HUES64 (cell line): Measurements from ENCODE around the gene KCNQ1.

ENCODE experiments used
- H3K27ac ChIP-seq: 2 replicates; pipeline ENCODE4 v1.7.0; 2013; ENCODE audit warnings: low read depth, low read length, inconsistent platforms
- H3K27me3 ChIP-seq: 2 replicates; pipeline ENCODE4 v1.6.1; 2013; ENCODE audit warnings: mild to moderate bottlenecking, low read length; ENCODE audit not compliant: insufficient read depth
- H3K36me3 ChIP-seq: 2 replicates; pipeline ENCODE4 v1.6.1; 2013; ENCODE audit warnings: mild to moderate bottlenecking, low read length; ENCODE audit not compliant: insufficient read depth
- H3K4me1 ChIP-seq: 2 replicates; pipeline ENCODE4 v1.6.1; 2013; ENCODE audit warnings: mild to moderate bottlenecking, low read length, moderate library complexity; ENCODE audit not compliant: insufficient read depth
- H3K4me3 ChIP-seq: 2 replicates; pipeline ENCODE4 v1.5.1; 2013; ENCODE audit warnings: mild to moderate bottlenecking, low read length, moderate library complexity
- H3K9ac ChIP-seq: 2 replicates; pipeline ENCODE4 v1.6.1; 2013; ENCODE audit warnings: mild to moderate bottlenecking, low read depth, low read length
- H3K9me3 ChIP-seq: 2 replicates; pipeline ENCODE4 v1.6.1; 2013; ENCODE audit warnings: low read depth, low read length; ENCODE audit not compliant: insufficient read depth
- WGBS: fragments of 150-250, 120-280 bp; methylation state at CpG from one replicate; pipeline ENCODE4 v1.1.7; 2013; ENCODE audit warnings: missing lambda C conversion rate; 5-methylcytosine and 5-hydroxymethylcytosine counted together

The KCNQ1 gene

GRCh38 chr11:2679011-2679676 lies 234.3 kb downstream of the KCNQ1 start:
- peaks cover 18% of the 10 kb centered on the region for H3K4me1 ChIP-seq
- no peaks in the 10 kb centered on the region for H3K9me3 ChIP-seq
- H3K27ac ChIP-seq, result no peak overlapping the region
- no peak overlapping the region for H3K9ac ChIP-seq
- H3K4me3 ChIP-seq, result no peak overlapping the region
- no peaks in the 10 kb centered on the region for H3K27me3 ChIP-seq
- 79% methylated on average over 2 of the region's 2 CpGs for WGBS
- no peaks in the 10 kb centered on the region for H3K36me3 ChIP-seq

- WGBS, result 88% methylated on average over 5 of the region's 5 CpGs
These were observed 236.8 kb downstream of the KCNQ1 start for GRCh38 chr11:2681408-2682145.

GRCh38 chr11:2683806-2684205 lies 239.0 kb downstream of the KCNQ1 start:
- Histone ChIP-seq H3K36me3 (no peaks in the 10 kb centered on the region), H3K4me3 (no peak overlapping the region), H3K4me1 (peaks cover 40% of the 10 kb centered on the region), H3K27ac (no peak overlapping the region), H3K27me3 (0 out of 2 replicates have a peak, but pooled peaks cover 3% of the 10 kb centered on the region), H3K9ac (no peak overlapping the region), H3K9me3 (no peaks in the 10 kb centered on the region)
- WGBS, result 91% methylated on average over 3 of the region's 4 CpGs

More at GRCh38 chr11:2681408-2682145, 236.8 kb downstream of the KCNQ1 start:
- Histone ChIP-seq H3K27me3 (0 out of 2 replicates have a peak, but pooled peaks cover under 1% of the 10 kb centered on the region), H3K4me1 (peaks cover 20% of the 10 kb centered on the region; the same call in 1 of the 2 replicates), H3K9me3 (no peaks in the 10 kb centered on the region), H3K36me3 (no peaks in the 10 kb centered on the region), H3K4me3 (no peak overlapping the region), H3K9ac (no peak overlapping the region), H3K27ac (no peak overlapping the region)

GRCh38 chr11:2684581-2684980 lies 239.8 kb downstream of the KCNQ1 start:
- Histone ChIP-seq H3K4me1 (peaks cover 43% of the 10 kb centered on the region), H3K27ac (no peak overlapping the region), H3K27me3 (0 out of 2 replicates have a peak, but pooled peaks cover 3% of the 10 kb centered on the region), H3K9me3 (no peaks in the 10 kb centered on the region), H3K4me3 (no peak overlapping the region), H3K36me3 (no peaks in the 10 kb centered on the region), H3K9ac (no peak overlapping the region)
- 94% methylated on average over 1 of the region's 1 CpG for WGBS

- Histone ChIP-seq H3K36me3 (no peaks in the 10 kb centered on the region), H3K9ac (no peak overlapping the region), H3K27me3 (0 out of 2 replicates have a peak, but pooled peaks cover 3% of the 10 kb centered on the region), H3K4me1 (peaks cover 43% of the 10 kb centered on the region), H3K4me3 (no peak overlapping the region), H3K27ac (no peak overlapping the region), H3K9me3 (no peaks in the 10 kb centered on the region)
- 91% methylated on average over 6 of the region's 6 CpGs for WGBS
These were observed 240.2 kb downstream of the KCNQ1 start for GRCh38 chr11:2685051-2685450.

- no peaks in the 10 kb centered on the region for H3K36me3 ChIP-seq
- no peaks in the 10 kb centered on the region for H3K9me3 ChIP-seq
- H3K9ac ChIP-seq, result no peak overlapping the region
- H3K4me1 ChIP-seq, result peaks cover 47% of the 10 kb centered on the region
- 0 out of 2 replicates have a peak, but pooled peaks cover 3% of the 10 kb centered on the region for H3K27me3 ChIP-seq
- H3K27ac ChIP-seq, result no peak overlapping the region
- H3K4me3 ChIP-seq, result no peak overlapping the region
- 94% methylated on average over 13 of the region's 13 CpGs for WGBS
These were observed 241.0 kb downstream of the KCNQ1 start for GRCh38 chr11:2685566-2686359.

GRCh38 chr11:2686360-2687222 lies 241.8 kb downstream of the KCNQ1 start:
- H3K9ac ChIP-seq, result no peak overlapping the region
- no peak overlapping the region for H3K4me3 ChIP-seq
- no peaks in the 10 kb centered on the region for H3K36me3 ChIP-seq
- no peak overlapping the region for H3K27ac ChIP-seq
- H3K4me1 ChIP-seq, result peaks cover 56% of the 10 kb centered on the region
- H3K9me3 ChIP-seq, result no peaks in the 10 kb centered on the region
- peaks cover 5% of the 10 kb centered on the region; the same call in 1 of the 2 replicates for H3K27me3 ChIP-seq
- WGBS, result 88% methylated on average over 7 of the region's 7 CpGs

- Histone ChIP-seq H3K36me3 (no peaks in the 10 kb centered on the region), H3K9ac (no peak overlapping the region), H3K4me3 (no peak overlapping the region), H3K27ac (no peak overlapping the region), H3K9me3 (no peaks in the 10 kb centered on the region), H3K4me1 (peaks cover 61% of the 10 kb centered on the region), H3K27me3 (peaks cover 9% of the 10 kb centered on the region; the same call in 1 of the 2 replicates)
- whole genome bisulfite sequencing, result 81% methylated on average over 1 of the region's 1 CpG
These were observed 242.4 kb downstream of the KCNQ1 start for GRCh38 chr11:2687223-2687530.

GRCh38 chr11:2687782-2688191 lies 243.0 kb downstream of the KCNQ1 start:
- H3K36me3 ChIP-seq, result no peaks in the 10 kb centered on the region
- H3K9ac ChIP-seq, result no peak overlapping the region

GRCh38 chr11:2688381-2689231 lies 243.8 kb downstream of the KCNQ1 start:
- H3K9ac ChIP-seq, result no peak overlapping the region
- peaks cover 15% of the 10 kb centered on the region; the same call in 1 of the 2 replicates for H3K27me3 ChIP-seq
- H3K9me3 ChIP-seq, result no peaks in the 10 kb centered on the region
- peaks cover 63% of the 10 kb centered on the region for H3K4me1 ChIP-seq
- no peak overlapping the region for H3K4me3 ChIP-seq
- H3K36me3 ChIP-seq, result no peaks in the 10 kb centered on the region
- WGBS, result 88% methylated on average over 6 of the region's 6 CpGs
- no peak overlapping the region for H3K27ac ChIP-seq

More at GRCh38 chr11:2687782-2688191, 243.0 kb downstream of the KCNQ1 start:
- Histone ChIP-seq H3K27ac (no peak overlapping the region), H3K4me1 (peaks cover 64% of the 10 kb centered on the region), H3K27me3 (peaks cover 15% of the 10 kb centered on the region; the same call in 1 of the 2 replicates), H3K4me3 (no peak overlapping the region), H3K9me3 (no peaks in the 10 kb centered on the region)
- WGBS, result 37% methylated on average over 7 of the region's 7 CpGs
